Keratinocyte (primary cell): ENCODE measurements around the gene DCAF7. TPM values are rescaled to one million over a fixed set of nuclear protein-coding genes. Genes with fewer than 3 reads are reported as not detected.

Experiments
- DNase-seq: peaks from one replicate; pipeline ENCODE4 v3.0.0-alpha.2; 2011; ENCODE audit warnings: low read depth, missing footprints, low spot score
- FAIRE-seq: peaks from 2 replicates; lab custom pipeline; 2011; peaks lifted over from hg19 to GRCh38; lab: Jason Lieb, UNC
- H2AFZ ChIP-seq: 2 replicates; pipeline ENCODE4 v1.6.0; 2012; ENCODE audit warnings: low read length, control low read depth, inconsistent platforms; ENCODE audit not compliant: control insufficient read depth
- H3K27ac ChIP-seq: 2 replicates; pipeline ENCODE4 v1.5.1; 2011; ENCODE audit warnings: low read length; ENCODE audit not compliant: control insufficient read depth, insufficient read depth
- H3K27me3 ChIP-seq: 3 replicates; pipeline ENCODE4 v1.6.0; 2011; ENCODE audit warnings: low read length; ENCODE audit not compliant: control insufficient read depth, insufficient read depth; ENCODE audit errors: extremely low read depth
- H3K36me3 ChIP-seq, 2 experiments: 2 replicates in 1 of 2; 3 replicates in 1 of 2; pipeline ENCODE4 v1.5.1; 2011; ENCODE audit warnings: low read length in 2 of 2, mild to moderate bottlenecking in 1 of 2; ENCODE audit not compliant: control insufficient read depth in 2 of 2, insufficient read depth in 2 of 2; ENCODE audit errors: extremely low read depth in 1 of 2
- H3K4me1 ChIP-seq: 3 replicates; pipeline ENCODE4 v1.5.1; 2011; ENCODE audit warnings: low read length; ENCODE audit not compliant: control insufficient read depth, insufficient read depth; ENCODE audit errors: extremely low read depth
- H3K4me2 ChIP-seq: 3 replicates; pipeline ENCODE4 v1.6.0; 2011; ENCODE audit warnings: low read depth, low read length; ENCODE audit not compliant: control insufficient read depth, insufficient read depth; ENCODE audit errors: extremely low read depth
- H3K4me3 ChIP-seq, 3 experiments: fragments of 200-600 bp in 1 of 3; sonication (generic) in 1 of 3; 2 replicates in 2 of 3; 3 replicates in 1 of 3; pipeline ENCODE4 v1.5.1; 2011 to 2016; ENCODE audit warnings: low read length in 3 of 3, mild to moderate bottlenecking in 3 of 3, control low read depth in 2 of 3, inconsistent platforms in 1 of 3, low read depth in 1 of 3, mixed read lengths in 1 of 3, mixed run types in 1 of 3, moderate library complexity in 1 of 3; ENCODE audit not compliant: control insufficient read depth in 2 of 3, insufficient read depth in 2 of 3; ENCODE audit errors: extremely low read depth in 1 of 3
- H3K79me2 ChIP-seq: 2 replicates; pipeline ENCODE4 v1.6.0; 2012; ENCODE audit warnings: low read length; ENCODE audit not compliant: control insufficient read depth, insufficient read depth
- H3K9ac ChIP-seq: 3 replicates; pipeline ENCODE4 v1.6.0; 2011; ENCODE audit warnings: low read length; ENCODE audit not compliant: control insufficient read depth, insufficient read depth; ENCODE audit errors: extremely low read depth
- H3K9me1 ChIP-seq: 3 replicates; pipeline ENCODE4 v1.6.0; 2011; ENCODE audit warnings: low read length; ENCODE audit not compliant: control insufficient read depth, insufficient read depth; ENCODE audit errors: extremely low read depth
- H3K9me3 ChIP-seq: 2 replicates; pipeline ENCODE4 v1.5.1; 2012; ENCODE audit warnings: low read depth, low read length; ENCODE audit not compliant: control insufficient read depth
- H4K20me1 ChIP-seq: 3 replicates; pipeline ENCODE4 v1.6.0; 2011; ENCODE audit warnings: low read length; ENCODE audit not compliant: control insufficient read depth, insufficient read depth; ENCODE audit errors: extremely low read depth
- CTCF ChIP-seq, 3 experiments: IDR thresholded peaks in 1 of 3; conservative IDR thresholded peaks in 1 of 3; optimal IDR thresholded peaks in 1 of 3; 2 replicates in 2 of 3; 3 replicates in 1 of 3; pipeline versions ENCODE3 to v1.5.1; 2011; ENCODE audit warnings: low read length in 3 of 3, mild to moderate bottlenecking in 3 of 3, moderate library complexity in 2 of 3, control low read depth in 1 of 3, inconsistent platforms in 1 of 3; ENCODE audit not compliant: insufficient read depth in 2 of 3; ENCODE audit errors: extremely low read depth in 1 of 3
- EZH2 ChIP-seq: IDR thresholded peaks from one replicate; pipeline ENCODE4 v1.6.1; 2012; ENCODE audit warnings: inconsistent platforms, mild to moderate bottlenecking, low read length, moderate library complexity
- dilution Hi-C: fragments of 300-500 bp; cut with MboI; formaldehyde crosslinking; loops from one replicate; pipeline ENCODE4 v1.7.0; 2020; ENCODE audit warnings: low sequenced_read_pairs; ENCODE audit not compliant: extremely low pct_ligation_motif_present
- polyA minus RNA-seq, 3 experiments: library from RNA; depleted of rRNA, polyadenylated mRNA; stranded (reverse); fragments of >200 nt; gene quantifications; 1 replicate in 1 of 3; 2 replicates in 1 of 3; 3 replicates in 1 of 3; pipeline ENCODE4 v1.2.3, GENCODE V29; 2011
- polyA plus RNA-seq, 5 experiments: library from polyadenylated mRNA; depleted of rRNA in 3 of 5; stranded (reverse) in 3 of 5; stranded (forward) in 1 of 5; unstranded in 1 of 5; fragments of >200 nt; gene quantifications; 1 replicate in 1 of 5; 2 replicates in 3 of 5; 3 replicates in 1 of 5; pipeline versions ENCODE4 v1.2.1 to v1.2.3, GENCODE V29; 2011 to 2012; ENCODE audit warnings: missing spikeins in 2 of 5, low read depth in 1 of 5, low replicate concordance in 1 of 5

The DCAF7 gene
- polyA plus RNA-seq, result 20.6 to 51.1 TPM (median 32.6 TPM) in 3 replicates
- polyA plus RNA-seq (2011; ENCODE audit: low read depth), result 14.3 TPM
- 31.7 and 32.4 TPM in 2 replicates for polyA plus RNA-seq (2011; cell fraction: cytosol; rRNA removed)
- 55.9 and 57.4 TPM in 2 replicates for polyA plus RNA-seq (2011; cell fraction: nucleus; rRNA removed)
- polyA plus RNA-seq (2012; ENCODE audit: low replicate concordance), result 24.0 and 40.7 TPM in 2 replicates
- 53.8 to 168 TPM (median 65.0 TPM) in 3 replicates for polyA minus RNA-seq
- polyA minus RNA-seq (2011; cell fraction: cytosol; rRNA and poly(A)+ RNA removed), result 23.0 TPM
- 24.1 and 44.1 TPM in 2 replicates for polyA minus RNA-seq (2011; cell fraction: nucleus; rRNA and poly(A)+ RNA removed)

- Histone ChIP-seq H4K20me1 (no peaks in the 10 kb centered on the region), H3K27ac (peak within 1 kb of the TSS; percentile 85), H3K4me2 (peak within 1 kb of the TSS; percentile 99), H3K36me3 (peaks cover 0 to 3% of the 10 kb centered on the region in 2 experiments), H3K79me2 (peaks cover 47% of the 10 kb centered on the region), H2AFZ (peak within 1 kb of the TSS; percentile 96), H3K27me3 (no peaks in the 10 kb centered on the region), H3K9ac (peak within 1 kb of the TSS; percentile 93), H3K4me1 (peaks cover 13% of the 10 kb centered on the region), H3K9me1 (no peaks in the 10 kb centered on the region), H3K4me3 (peak within 1 kb of the TSS; percentile 96 to 98 (median 97)), H3K9me3 (no peaks in the 10 kb centered on the region)
- TF ChIP-seq EZH2 (no peak), CTCF (optimal IDR thresholded peaks at IDR 0.05 in 1 of 3, IDR thresholded peaks at IDR 0.05 in 1 of 3, conservative IDR thresholded peaks at IDR 0.05 in 1 of 3; ENCODE audit: extremely low read depth in 1 of 3, insufficient read depth in 2 of 3, low read length in 3 of 3) (no peak)
- FAIRE-seq, result peak; percentile 52
- peak; percentile 94 for DNase-seq
- dilution Hi-C loops, result no loop called here
These were observed at the start of gene DCAF7 for GRCh38 chr17:63549946-63550816. Gene DCAF7, plus strand, starts transcription at chr17:63550477. Its CDS starts 201 bp downstream, at chr17:63550678.

- Histone ChIP-seq H3K27me3 (peaks cover 23% of the 10 kb centered on the region), H3K79me2 (no peaks in the 10 kb centered on the region), H2AFZ (no peak overlapping the region), H3K27ac (no peak overlapping the region), H3K4me2 (no peak overlapping the region), H4K20me1 (no peaks in the 10 kb centered on the region), H3K9me3 (no peaks in the 10 kb centered on the region), H3K9ac (no peak overlapping the region), H3K4me1 (no peaks in the 10 kb centered on the region), H3K4me3 (no peak overlapping the region), H3K36me3 (no peaks in the 10 kb centered on the region), H3K9me1 (no peaks in the 10 kb centered on the region)
- dilution Hi-C loops, result no loop called here
- DNase-seq (no peak), FAIRE-seq (no peak)
- TF ChIP-seq CTCF (optimal IDR thresholded peaks at IDR 0.05 in 1 of 3, IDR thresholded peaks at IDR 0.05 in 1 of 3, conservative IDR thresholded peaks at IDR 0.05 in 1 of 3; ENCODE audit: extremely low read depth in 1 of 3, insufficient read depth in 2 of 3, low read length in 3 of 3), result no peak
- TF ChIP-seq EZH2, result no peak
These were observed 49.5 kb upstream of the DCAF7 start for GRCh38 chr17:63500543-63501390.
